GM19035 (cell line): ENCODE measurements around the gene PPP1R36.

ENCODE experiments used
- ATAC-seq: cut with Tn5 transposase; IDR thresholded peaks from one replicate; pipeline ENCODE4 v1.9.1; 2021; ENCODE audit not compliant: unreplicated experiment

PPP1R36 gene, protein sequence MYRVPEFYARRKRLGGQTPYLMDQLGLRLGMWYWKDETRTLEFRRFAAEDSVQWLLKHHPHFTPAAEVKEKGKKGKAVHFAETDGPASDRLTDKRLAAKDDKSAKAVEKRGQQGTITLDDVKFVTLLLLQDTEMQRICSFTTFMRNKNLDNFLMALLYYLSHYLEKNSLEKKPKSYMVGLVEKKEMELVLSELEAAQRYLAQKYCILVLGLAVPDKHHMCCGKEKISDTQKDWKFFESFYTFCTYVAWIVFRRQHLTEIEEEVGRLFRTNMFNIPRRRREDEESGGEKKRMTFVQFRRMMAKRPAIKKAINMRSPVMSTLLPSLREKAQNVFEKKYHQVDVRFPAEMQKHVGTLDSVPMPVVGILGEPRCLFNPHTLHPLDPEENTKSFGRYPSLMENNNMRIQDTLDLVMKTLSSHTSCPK

DNA sequence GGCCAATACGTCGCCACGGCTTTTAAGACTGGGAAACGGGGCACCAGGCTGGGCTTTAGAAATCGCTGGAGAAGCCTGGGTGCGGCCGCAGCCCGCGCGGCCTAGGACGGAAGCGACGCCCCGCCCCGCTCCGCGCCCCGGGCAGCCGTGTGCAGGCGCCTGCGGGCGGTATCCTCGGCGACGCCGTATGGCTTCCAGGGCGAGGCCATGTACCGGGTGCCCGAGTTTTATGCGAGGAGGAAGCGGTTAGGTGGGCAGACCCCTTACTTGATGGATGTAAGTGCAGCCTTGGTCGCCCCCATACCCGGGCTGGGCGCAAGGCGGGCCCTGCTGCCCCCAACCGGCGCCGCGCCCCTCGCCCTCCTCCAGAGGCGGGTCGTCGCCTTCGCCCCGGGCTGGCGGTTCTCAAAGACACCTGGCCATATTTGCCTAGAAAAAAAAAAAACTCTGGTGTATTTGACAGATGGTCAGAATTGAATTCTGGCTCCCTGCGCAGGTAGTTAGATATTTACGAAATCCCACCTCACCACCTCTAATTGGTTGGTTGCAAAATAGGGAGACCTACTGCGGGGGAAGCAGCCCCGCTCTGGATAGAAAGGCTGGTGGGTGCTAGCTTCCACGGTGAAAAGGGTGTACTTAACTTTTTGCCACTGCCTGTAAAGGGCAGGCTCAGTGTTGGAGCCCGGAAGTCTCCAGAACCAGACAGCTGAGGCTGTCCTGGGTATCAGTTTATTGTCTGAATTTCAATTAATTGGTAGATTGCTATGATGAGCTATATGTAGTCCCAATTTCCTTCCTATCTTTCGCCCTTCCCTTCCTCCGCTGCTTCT lies at the start of gene PPP1R36:
PPP1R36 (plus strand) TSS at position 171 of the 830 bp plus-strand sequence; CDS start at position 208, 37 bp downstream.
- no peak for ATAC-seq

DNA sequence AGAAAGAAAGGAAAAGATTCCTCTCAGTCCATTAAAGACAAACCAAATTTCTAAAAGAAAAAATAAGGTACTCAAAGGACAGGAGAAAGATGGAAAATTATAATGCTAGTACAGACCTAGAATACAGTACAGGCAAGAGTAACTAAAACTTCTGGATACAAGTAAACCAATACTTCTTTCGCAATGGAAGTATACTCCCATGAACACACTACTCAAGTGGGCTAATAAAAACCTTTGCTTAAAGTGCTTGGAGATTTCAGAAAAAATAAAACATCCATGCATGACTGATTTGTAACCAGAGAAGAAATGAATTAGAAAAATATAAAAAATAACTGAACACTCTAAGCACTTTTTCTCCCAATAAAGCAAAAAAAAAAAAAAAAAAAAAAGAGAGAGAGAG lies 49.7 kb upstream of the PPP1R36 start:
- no peak for ATAC-seq

DNA sequence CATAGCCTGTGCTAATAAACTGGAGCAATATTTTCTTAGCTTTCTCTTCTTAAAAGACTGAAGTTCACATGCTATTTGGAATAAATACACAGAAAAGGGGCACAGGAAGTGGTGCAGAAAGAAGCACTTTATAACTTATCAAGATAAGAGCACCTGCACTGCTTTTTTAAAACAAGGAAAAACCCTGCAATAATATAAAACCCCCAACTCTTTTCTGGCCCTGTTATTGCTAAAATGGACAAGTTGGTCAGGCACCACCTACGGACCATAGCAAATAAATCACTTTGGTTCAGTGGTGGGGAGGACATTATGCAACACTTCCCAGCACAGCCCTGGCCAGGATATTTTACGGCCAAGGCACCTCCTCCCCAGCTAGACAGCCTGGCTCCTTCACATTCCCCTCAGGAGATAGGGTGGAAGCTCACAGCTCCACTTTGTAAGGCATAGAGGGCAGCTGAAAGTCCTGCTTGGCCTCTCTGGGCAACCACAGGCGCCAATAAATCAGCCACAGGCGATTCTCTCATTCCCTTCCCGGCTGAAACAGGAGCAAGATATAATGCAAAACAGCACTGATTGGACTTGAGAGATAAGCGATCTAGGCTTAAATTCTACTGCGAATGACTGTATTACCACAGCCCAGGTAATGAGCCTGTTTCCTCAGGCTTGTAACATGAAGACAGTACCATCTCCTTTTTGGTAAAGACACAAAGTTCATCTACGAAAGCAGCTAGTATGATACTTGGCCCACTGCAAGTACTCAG lies 48.2 kb upstream of the PPP1R36 start:
- ATAC-seq = no peak

DNA sequence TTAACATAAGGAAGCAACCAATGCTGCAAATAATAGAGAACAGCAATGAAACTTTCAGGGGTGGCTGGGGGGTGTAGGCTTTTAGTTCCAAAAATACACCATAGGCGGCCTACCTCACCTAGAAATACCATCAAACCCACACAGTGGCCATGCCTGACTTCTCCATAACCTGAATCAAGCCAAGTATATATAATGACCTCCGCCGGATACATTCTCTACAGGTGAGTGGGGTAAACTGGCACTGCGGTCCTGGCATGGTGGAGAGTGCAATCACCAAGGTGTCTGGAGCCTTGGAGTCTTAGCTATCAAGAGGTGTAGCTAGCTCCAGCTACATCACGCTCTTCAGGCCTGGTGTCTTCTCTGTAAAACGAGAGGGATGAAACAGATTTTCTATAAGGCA lies 47.3 kb upstream of the PPP1R36 start:
- ATAC-seq = no peak

DNA sequence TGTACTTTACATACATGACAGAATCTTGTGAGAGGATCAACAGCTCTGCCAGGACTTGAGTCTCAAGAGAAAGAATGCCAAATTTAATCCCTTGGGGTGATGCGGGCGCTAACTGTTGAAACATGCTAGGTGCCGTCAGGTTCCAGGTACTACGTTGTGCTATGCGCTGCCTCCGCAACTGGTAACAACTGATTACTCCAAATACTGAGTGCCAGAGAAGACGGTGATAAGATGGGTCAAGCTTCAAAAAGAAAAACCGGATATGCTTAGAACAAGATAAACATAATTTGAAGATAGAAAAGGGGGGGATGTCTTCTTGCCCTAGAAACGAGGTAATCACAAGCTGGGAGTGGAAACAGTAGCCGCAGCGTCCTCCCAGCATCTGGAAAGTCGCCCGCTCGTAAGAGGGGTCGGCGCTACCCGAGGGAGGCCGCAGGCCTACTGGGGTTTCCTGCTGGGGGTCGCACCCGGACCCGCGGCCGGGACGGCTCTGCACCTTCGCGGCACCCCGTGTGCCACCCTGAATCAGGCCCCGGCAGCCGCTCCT lies 46.8 kb upstream of the PPP1R36 start:
- ATAC-seq = peak; percentile 6

DNA sequence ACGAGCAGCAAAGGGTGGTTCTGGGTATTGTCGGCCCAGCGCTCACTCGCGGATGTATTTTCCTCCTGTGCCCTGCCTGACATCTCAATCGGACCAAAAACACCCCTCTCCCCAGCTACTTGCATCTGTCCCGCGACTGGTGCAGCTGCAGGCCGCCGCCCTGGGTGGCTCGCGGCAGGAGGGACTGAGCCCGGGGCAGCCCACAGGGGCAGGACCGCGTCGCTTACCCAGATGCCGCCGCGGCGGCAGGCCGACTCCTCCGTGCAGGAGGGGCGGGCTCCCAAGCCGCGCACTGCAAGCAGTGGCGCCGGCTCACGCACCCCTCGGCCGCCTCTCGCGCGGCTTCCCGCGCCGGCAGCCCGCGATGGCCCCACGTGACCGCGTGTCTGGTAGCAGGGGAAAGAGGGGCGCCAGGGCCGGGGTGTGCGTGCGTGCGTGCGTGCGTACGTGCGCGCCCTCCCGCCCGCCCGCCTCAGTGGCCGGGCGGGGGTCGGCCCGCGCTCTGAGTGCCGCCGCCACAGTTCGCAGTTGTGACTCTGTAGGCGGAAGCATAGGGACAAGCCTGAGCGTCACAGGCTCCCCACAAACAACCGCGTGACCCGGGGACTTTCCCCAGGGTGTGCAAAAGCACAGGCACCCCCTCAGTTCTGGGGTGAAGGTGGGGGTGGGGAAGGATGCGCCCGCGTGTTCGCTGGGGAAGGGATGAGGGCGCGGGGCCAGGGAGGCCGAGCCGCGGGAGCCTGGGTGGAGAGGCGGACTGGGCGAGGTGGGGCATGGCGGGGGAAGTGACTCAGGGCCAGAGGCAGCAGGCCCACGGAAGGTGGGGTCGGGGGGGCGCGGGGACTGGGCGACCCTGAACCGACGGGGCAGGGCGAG lies 46.1 kb upstream of the PPP1R36 start, which contains the start of gene ZBTB25:
ZBTB25 (minus strand) TSS at position 405 of the 876 bp plus-strand sequence. CDS start 13,305 bp downstream, outside the sequence.
- ATAC-seq = peak; percentile 64

DNA sequence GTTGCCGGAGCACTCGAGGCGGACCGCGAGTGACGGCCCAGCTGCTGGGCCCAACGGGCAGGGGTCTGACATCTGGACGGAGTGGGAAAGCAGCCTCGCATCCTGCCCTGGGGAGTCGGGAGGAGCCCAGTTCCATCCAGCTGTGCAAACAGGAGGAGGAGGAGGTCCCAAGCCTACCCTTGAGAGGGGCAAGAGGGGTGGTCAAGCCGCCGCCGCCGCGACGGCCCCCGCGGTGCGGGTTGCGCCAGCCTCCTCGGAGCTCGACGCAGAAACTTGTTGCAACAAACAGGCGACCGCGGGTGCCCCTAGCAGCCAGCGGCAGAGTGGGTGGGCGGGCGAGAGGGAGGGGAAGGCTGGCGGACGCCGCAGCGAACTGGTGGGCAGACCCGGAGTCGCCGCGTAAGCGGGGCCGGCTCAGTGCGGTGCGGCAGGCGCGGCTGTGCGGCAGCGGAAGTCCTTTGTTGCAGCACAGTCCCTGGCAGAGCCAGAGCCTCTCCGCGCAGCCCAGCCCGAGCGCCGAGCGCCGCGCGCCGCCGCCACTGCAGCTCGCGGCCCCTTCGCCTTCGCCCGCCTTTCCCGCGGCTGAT lies 45.4 kb upstream of the PPP1R36 start, which contains the start of gene ZBTB1:
ZBTB1 (plus strand) TSS at position 461 of the 587 bp plus-strand sequence. CDS start 16,735 bp downstream, outside the sequence.
- peak; percentile 26 for ATAC-seq

DNA sequence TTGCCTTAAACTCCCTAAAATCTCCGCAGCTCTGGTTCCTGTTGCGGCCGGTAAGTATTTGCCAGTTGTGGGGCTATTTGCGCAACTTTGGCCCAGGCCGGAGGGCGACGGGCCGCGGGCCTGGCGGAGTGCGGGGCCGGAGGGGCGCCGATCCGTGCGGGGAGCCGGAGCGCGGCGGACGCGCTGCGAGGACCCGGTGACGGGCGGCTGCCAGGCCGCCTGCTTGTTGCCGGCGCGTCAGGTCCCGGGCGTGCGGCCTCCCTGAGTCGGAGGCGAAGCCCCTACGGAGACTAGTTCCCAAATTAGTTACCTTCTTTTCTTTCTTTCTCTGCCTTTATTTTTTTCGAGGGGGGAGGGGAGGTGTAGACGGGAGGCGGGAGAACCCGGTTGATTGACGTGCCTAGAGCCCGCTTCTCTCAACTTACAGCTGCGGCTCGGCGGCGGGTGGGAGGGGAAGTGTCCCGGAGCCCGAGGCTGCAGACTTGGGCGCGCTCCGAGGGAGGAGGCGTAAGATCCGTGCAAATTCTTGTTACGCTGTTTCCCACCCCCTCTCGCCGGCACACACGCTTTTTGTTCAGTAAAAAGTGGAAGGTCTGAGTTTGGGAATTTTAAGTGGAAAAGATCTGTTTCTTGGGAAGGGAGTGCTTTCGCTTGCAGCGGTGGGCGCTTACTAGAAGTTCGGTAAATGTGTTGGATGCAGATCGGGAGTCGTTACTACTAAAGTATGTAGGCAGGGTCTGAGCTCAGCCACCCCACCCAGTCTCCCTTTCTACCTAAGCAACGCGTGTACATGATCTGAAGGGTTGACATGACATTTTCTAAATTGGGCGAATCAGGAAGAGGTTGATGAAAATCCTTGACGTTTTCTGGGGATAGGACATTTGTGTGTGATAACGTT lies 44.6 kb upstream of the PPP1R36 start:
- peak; percentile 22 for ATAC-seq

DNA sequence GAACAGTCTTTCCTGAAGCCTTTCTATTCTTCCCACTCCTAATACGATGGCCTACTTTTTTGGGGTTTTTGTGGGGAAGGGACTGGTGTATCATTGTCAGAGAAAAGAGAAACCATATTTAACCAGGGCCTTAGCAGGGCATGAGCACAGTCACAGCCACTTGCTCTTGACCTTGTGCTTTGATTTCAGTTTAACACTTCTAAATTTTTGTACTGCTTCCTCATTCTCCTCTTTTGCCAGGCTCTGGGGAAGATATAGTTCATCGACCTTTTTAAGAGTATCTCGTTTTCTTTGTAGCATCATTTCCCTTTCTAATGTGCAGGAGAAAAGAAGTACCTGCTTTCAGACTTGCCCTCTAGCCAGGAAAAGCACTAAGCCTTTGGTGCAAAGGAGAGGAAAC lies 43.0 kb upstream of the PPP1R36 start:
- no peak for ATAC-seq

DNA sequence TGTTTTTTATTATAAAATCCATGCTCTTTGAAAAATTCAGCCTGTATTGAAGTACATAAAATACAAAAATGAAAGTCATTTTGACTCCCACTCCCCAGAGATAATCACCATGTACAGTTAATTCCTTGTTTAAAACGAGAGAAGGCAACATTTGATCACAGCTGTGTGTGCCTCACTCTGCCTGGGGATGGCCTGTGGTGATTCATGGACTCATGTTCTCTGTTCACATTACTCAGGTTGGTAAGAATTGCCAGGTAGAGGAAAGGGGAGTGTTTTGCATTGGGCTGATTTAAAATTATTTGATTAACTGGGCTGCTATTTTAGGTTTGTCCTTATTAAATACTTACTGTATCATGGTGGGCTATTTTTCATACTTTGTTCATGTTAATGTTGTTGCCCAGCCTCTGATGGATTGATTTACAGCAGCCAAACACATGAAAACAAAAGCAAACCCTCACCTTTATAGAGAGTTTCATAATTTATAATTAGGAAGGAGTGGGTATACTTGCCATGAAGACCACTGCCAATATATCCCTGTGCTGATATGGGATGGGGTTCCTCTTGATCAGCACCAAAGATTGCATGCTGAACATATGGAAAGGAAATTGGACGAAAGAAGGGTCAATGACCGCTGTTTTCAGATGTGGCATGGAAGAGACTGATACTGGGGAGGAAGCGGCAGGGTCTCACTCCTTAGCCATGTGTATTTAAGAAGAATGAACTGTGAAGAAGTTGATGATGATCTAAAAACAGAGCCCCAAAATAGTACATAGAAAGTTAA lies 42.2 kb upstream of the PPP1R36 start:
- no peak for ATAC-seq

DNA sequence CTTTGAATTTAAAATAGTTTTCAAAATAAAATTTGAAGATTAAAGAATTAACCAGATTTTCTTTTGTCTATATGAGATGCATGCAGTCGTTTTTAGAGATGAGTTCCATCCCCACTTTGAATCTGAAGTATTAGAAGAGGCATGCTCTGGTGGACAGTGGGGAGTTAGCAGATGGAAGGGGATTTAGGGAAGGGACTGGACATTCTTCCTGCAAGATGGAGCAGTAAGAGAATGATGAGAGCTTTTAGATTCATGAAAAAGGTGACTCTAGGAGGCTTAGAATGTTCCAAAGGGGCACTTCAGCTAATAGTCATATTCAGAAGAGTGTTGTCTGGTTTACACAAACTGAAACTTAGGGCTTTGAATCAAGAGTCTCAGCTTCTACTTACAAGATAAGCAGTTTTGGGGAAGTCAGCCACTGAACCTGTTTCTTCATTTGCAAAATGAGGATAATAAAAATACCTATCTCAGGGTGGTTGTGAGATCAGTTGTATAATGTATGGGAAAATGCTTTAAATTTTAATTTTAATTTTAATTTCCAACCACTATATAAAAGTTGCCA lies 41.5 kb upstream of the PPP1R36 start:
- no peak for ATAC-seq

DNA sequence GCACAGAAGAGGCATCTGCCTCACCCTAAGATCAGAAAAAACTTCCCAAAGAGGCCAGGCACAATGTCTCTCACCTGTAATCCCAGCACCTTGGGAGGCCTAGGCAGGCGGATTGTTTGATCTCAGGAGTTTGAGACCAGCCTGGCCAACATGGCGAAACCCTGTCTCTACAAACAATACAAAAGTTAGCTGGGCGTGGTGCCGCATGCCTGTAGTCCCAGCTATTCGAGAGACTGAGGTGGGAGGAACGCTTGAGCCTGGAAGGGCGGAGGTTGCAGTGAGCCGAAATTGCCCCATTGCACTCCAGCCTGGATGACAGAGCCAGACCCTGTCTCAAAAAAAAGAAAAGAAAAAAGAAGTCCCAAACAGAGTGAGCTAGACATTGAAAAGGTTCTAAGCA lies 40.7 kb upstream of the PPP1R36 start:
- ATAC-seq = no peak

DNA sequence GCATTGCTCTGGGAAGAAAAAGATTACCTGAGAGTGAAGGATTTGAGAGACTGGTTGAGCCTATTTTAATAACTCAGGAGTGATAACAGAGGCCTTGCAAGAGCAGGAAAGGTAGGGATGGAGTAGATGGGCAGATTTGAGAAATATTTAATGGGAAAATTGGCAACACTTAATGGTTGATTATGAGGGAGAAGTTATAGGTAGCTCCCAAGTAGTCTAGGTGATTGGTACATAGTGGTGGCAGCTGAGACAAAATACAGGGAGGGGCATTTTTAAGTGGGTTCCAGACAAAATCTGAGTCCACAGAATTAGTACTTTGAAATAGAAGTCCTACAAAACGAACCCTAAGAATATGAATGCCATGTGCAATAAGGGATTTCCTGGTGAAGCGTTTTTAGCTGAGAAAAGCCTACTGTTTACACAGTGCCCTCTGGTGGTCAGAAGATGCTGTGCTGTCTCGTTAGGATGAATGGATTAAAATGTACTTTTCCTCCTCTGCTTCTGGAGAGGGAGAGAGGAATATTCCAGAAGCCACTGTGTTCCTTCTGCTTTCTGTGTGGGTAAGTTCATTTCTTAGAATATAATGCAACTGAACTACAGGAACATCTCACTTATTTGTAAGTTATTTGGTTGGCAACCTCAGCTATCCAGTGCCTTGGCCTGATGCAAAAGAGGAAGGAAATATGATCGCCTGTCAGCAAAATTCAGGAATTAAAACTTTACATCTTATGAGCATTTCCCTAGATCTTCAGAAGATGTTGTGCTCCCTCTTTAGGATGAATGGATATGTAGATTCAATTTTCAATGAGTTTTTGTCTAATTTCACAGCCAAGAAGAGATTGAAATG lies 38.7 kb upstream of the PPP1R36 start:
- ATAC-seq = no peak

DNA sequence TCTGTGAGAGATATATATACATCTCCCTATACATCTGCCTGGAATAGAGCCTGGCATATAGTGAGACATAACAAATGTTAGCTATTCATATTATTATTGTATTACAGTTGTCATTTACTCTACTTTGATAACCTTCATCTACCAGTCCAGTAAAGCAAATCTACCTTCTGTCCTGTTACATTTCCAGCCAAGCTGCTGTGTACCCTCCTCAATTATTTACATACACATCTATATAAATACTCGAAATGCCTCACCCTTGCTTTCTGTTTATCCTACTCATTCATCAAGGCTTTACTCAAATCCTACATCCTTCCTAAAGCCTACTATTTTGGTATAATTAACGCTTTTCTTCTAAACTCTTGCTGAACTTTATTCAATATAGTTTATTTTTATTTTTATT lies 36.5 kb upstream of the PPP1R36 start:
- ATAC-seq = no peak

DNA sequence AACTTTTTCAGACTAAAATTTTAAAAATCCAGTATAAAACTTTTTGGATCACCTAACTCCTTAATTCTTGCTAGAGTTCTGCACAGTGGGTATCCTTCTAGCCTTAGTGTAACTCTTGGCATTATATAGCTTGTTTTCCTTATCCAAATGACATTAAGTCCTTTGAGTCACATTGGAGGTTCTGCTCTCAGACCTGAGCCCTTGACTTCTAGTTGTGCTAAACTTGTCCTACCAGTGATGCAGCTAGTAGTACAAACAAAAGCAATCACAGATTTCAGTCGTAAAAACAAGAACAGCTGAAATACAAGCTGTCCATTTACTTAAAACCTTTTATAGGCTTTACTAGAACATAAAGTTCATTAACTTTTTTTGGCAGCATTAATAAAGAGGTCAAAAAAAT lies 34.7 kb upstream of the PPP1R36 start:
- ATAC-seq = no peak

DNA sequence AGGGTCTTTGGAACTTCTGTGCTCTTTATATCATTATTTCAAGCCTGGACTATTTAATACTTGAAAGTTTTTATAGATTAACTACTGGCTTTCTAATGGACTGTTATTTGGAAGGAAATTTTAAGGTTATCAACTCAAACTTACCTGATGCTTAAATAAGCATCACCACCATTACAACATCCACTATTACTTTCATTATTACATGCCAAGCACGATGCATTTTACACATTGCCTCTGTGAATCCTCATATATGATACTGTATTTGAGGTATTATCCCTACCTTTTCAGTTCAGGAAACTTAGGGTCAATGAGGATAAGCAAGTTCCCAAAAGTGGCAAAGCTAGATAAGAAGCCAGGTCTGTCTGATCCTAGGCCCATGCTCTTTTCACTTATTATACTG lies 32.8 kb upstream of the PPP1R36 start:
- no peak for ATAC-seq
